ENCODE data around the gene EXT2.

EXT2 gene

DNA sequence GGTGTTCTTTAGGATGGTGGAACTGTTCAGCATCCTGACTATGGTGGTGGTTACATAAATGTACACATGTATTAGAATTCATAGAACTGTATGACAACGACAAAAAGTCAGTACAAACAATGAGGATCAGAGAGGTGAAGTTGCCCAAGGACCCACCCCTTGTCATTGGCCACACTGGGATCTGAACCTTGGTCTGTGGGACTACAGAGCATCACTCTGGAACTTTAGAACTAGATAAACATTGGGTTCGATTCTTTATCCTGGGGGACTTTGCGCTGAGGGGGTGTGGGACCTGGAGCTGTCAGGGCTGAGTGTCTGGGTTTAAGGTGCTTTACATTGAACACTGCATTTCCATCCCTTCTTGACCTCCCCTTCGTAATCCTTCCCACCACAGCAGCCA is 12.8 kb upstream of the EXT2 start:
- Histone ChIP-seq H3K27ac (no peak overlapping the region), H3K9ac (no peak overlapping the region), H3K9me3 (ENCODE audit: control insufficient read depth, low read length) (no peaks in the 10 kb centered on the region), H3K36me3 (ENCODE audit: control insufficient read depth, insufficient read depth, low read length) (no peaks in the 10 kb centered on the region), H3K4me1 (no peaks in the 10 kb centered on the region), H3K4me3 (ENCODE audit: low read depth, low read length) (no peak overlapping the region), H3K79me2 (no peaks in the 10 kb centered on the region), H2AFZ (no peak overlapping the region), H3K27me3 (ENCODE audit: control insufficient read depth, insufficient read depth, low read length) (no peaks in the 10 kb centered on the region), H3K4me2 (ENCODE audit: low read length) (no peak overlapping the region)
- TF ChIP-seq, protein P1, sequence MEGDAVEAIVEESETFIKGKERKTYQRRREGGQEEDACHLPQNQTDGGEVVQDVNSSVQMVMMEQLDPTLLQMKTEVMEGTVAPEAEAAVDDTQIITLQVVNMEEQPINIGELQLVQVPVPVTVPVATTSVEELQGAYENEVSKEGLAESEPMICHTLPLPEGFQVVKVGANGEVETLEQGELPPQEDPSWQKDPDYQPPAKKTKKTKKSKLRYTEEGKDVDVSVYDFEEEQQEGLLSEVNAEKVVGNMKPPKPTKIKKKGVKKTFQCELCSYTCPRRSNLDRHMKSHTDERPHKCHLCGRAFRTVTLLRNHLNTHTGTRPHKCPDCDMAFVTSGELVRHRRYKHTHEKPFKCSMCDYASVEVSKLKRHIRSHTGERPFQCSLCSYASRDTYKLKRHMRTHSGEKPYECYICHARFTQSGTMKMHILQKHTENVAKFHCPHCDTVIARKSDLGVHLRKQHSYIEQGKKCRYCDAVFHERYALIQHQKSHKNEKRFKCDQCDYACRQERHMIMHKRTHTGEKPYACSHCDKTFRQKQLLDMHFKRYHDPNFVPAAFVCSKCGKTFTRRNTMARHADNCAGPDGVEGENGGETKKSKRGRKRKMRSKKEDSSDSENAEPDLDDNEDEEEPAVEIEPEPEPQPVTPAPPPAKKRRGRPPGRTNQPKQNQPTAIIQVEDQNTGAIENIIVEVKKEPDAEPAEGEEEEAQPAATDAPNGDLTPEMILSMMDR (IDR thresholded peaks at IDR 0.05), result no peak

DNA sequence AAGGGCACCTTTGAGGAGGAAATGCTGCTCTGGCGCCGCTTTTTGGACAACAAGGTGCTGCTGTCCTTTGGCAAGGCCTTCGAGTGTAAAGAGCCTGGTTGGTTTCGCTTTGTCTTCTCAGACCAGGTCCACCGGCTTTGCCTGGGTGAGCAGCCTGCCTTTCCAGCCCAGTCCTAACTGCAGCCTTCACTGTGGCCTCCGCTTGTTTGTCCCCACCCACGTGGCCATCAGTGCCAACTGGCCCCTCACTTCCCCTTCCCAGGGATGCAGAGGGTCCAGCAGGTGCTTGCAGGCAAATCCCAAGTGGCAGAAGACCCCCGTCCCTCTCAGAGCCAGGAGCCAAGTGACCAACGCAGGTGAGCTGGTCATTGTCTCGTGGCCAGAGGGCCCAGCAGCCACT is 12.0 kb upstream of the EXT2 start:
- Histone ChIP-seq H3K27me3 (ENCODE audit: control insufficient read depth, insufficient read depth, low read length) (no peaks in the 10 kb centered on the region), H3K27ac (no peak overlapping the region)
- TF ChIP-seq, protein P1 (IDR thresholded peaks at IDR 0.05), result no peak

GRCh38 chr11:44083906-44084305 is 11.6 kb upstream of the EXT2 start:
- Histone ChIP-seq H3K36me3 (ENCODE audit: control insufficient read depth, insufficient read depth, low read length) (no peaks in the 10 kb centered on the region), H3K9me3 (ENCODE audit: control insufficient read depth, low read length) (no peaks in the 10 kb centered on the region), H3K4me1 (no peaks in the 10 kb centered on the region), H2AFZ (no peak overlapping the region), H3K79me2 (no peaks in the 10 kb centered on the region), H3K9ac (no peak overlapping the region), H3K4me2 (ENCODE audit: low read length) (no peak overlapping the region), H3K4me3 (ENCODE audit: low read depth, low read length) (no peak overlapping the region), H3K27ac (no peak overlapping the region), H3K27me3 (ENCODE audit: control insufficient read depth, insufficient read depth, low read length) (no peaks in the 10 kb centered on the region)
- TF ChIP-seq, protein P1 (IDR thresholded peaks at IDR 0.05), result no peak

More for the DNA sequence above, 12.0 kb upstream of the EXT2 start:
- Histone ChIP-seq H3K36me3 (ENCODE audit: control insufficient read depth, insufficient read depth, low read length) (no peaks in the 10 kb centered on the region), H3K4me2 (ENCODE audit: low read length) (no peak overlapping the region), H2AFZ (no peak overlapping the region), H3K4me1 (no peaks in the 10 kb centered on the region), H3K4me3 (ENCODE audit: low read depth, low read length) (no peak overlapping the region), H3K9ac (no peak overlapping the region), H3K9me3 (ENCODE audit: control insufficient read depth, low read length) (no peaks in the 10 kb centered on the region), H3K79me2 (no peaks in the 10 kb centered on the region)

GRCh38 chr11:44085330-44085729 is 10.1 kb upstream of the EXT2 start:
- Histone ChIP-seq H3K4me1 (no peaks in the 10 kb centered on the region), H3K79me2 (no peaks in the 10 kb centered on the region), H3K27ac (no peak overlapping the region), H3K36me3 (ENCODE audit: control insufficient read depth, insufficient read depth, low read length) (no peaks in the 10 kb centered on the region), H3K9ac (no peak overlapping the region), H3K27me3 (ENCODE audit: control insufficient read depth, insufficient read depth, low read length) (no peaks in the 10 kb centered on the region), H3K9me3 (ENCODE audit: control insufficient read depth, low read length) (no peaks in the 10 kb centered on the region), H3K4me2 (ENCODE audit: low read length) (no peak overlapping the region), H2AFZ (no peak overlapping the region), H3K4me3 (ENCODE audit: low read depth, low read length) (no peak overlapping the region)
- TF ChIP-seq, protein P1 (IDR thresholded peaks at IDR 0.05), result no peak

DNA sequence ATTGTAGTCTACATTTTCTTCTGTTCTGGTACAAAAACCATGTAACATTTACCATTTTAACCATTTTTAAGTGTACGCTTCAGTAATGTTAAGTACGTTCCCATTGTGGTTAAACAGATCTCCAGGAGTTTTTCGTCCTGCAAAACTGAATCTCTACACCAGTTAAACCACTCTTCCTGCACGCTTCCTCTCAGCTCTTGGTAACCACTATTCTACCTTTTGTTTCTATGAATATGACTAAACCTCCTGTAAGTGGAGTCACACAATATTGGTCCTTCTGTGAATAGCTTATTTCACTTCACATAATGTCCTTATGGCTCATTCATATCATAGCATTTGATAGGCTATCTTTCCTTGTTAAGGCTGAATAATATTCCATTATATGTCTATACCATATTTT is 7.1 kb upstream of the EXT2 start:
- H3K9me3 ChIP-seq (ENCODE audit: control insufficient read depth, low read length), result no peaks in the 10 kb centered on the region
- H3K36me3 ChIP-seq (ENCODE audit: control insufficient read depth, insufficient read depth, low read length), result no peaks in the 10 kb centered on the region
- no peak overlapping the region for H3K9ac ChIP-seq
- H3K27me3 ChIP-seq (ENCODE audit: control insufficient read depth, insufficient read depth, low read length), result no peaks in the 10 kb centered on the region
- TF ChIP-seq, protein P1 (IDR thresholded peaks at IDR 0.05), result no peak
- H2AFZ ChIP-seq, result no peak overlapping the region
- no peak overlapping the region for H3K4me3 ChIP-seq (ENCODE audit: low read depth, low read length)
- H3K4me1 ChIP-seq, result no peaks in the 10 kb centered on the region
- H3K79me2 ChIP-seq, result no peaks in the 10 kb centered on the region
- H3K27ac ChIP-seq, result no peak overlapping the region
- no peak overlapping the region for H3K4me2 ChIP-seq (ENCODE audit: low read length)
